Endodermal cell (in vitro differentiated cells): Measurements from ENCODE around the gene NOCT. TPM values are rescaled to one million over a fixed set of nuclear protein-coding genes. Genes with fewer than 3 reads are reported as not detected.
"Not testable (repeated sequence)": the region's sequence is repeated elsewhere in the genome, so short reads cannot be mapped to it uniquely, and the experiment has no call there.

Experiments
- DNase-seq: peaks from one replicate; pipeline ENCODE4 v3.0.0-alpha.2; 2017
- H3K27ac ChIP-seq: 2 replicates; pipeline ENCODE4 v1.5.1; 2013; ENCODE audit warnings: mild to moderate bottlenecking, low read depth, low read length, moderate library complexity
- H3K27me3 ChIP-seq: 2 replicates; pipeline ENCODE4 v1.6.1; 2013; ENCODE audit warnings: mild to moderate bottlenecking, low read length, moderate library complexity; ENCODE audit not compliant: insufficient read depth, control insufficient read depth, poor library complexity, severe bottlenecking
- H3K36me3 ChIP-seq: 2 replicates; pipeline ENCODE4 v1.7.0; 2013; ENCODE audit warnings: mild to moderate bottlenecking, low read length, moderate library complexity; ENCODE audit not compliant: control insufficient read depth, insufficient read depth
- H3K4me1 ChIP-seq: one replicate; pipeline ENCODE4 v1.7.0; 2013; ENCODE audit warnings: low read length; ENCODE audit not compliant: control insufficient read depth, insufficient read depth
- H3K4me3 ChIP-seq: 2 replicates; pipeline ENCODE4 v1.5.1; 2013; ENCODE audit warnings: mild to moderate bottlenecking, low read length, moderate library complexity
- H3K9ac ChIP-seq: 2 replicates; pipeline ENCODE4 v1.6.1; 2013; ENCODE audit warnings: mild to moderate bottlenecking, low read length, moderate library complexity; ENCODE audit not compliant: poor library complexity, severe bottlenecking; ENCODE audit errors: extremely low read depth
- H3K9me3 ChIP-seq: 2 replicates; pipeline ENCODE4 v1.6.1; 2013; ENCODE audit warnings: mild to moderate bottlenecking, low read length, moderate library complexity; ENCODE audit not compliant: control insufficient read depth
- H3K27ac Mint-ChIP-seq: 2 replicates; pipeline ENCODE4 v1.8.0; 2020; ENCODE audit warnings: mixed read lengths
- H3K27me3 Mint-ChIP-seq: 2 replicates; pipeline ENCODE4 v1.8.0; 2021; ENCODE audit warnings: mild to moderate bottlenecking, mixed read lengths; ENCODE audit not compliant: insufficient read depth
- H3K36me3 Mint-ChIP-seq: 2 replicates; pipeline ENCODE4 v1.8.0; 2020; ENCODE audit warnings: low read depth, mixed read lengths
- H3K4me1 Mint-ChIP-seq: 2 replicates; pipeline ENCODE4 v1.8.0; 2020; ENCODE audit warnings: mixed read lengths
- H3K4me3 Mint-ChIP-seq: 2 replicates; pipeline ENCODE4 v1.8.0; 2020; ENCODE audit warnings: mild to moderate bottlenecking, moderate library complexity, mixed read lengths
- H3K9me3 Mint-ChIP-seq: 2 replicates; pipeline ENCODE4 v1.8.0; 2020; ENCODE audit warnings: mild to moderate bottlenecking, mixed read lengths
- WGBS, 2 experiments: methylation state at CpG; one replicate each; pipeline versions ENCODE4 v1.1.5 to v1.1.7; 2013; ENCODE audit warnings: missing lambda C conversion rate in 2 of 2, mixed read lengths in 1 of 2; ENCODE audit not compliant: insufficient coverage in 1 of 2, insufficient read length in 1 of 2; 5-methylcytosine and 5-hydroxymethylcytosine counted together
- total RNA-seq, 2 donors: library from RNA; stranded (reverse); fragmentation: NEBNext Ultra II Directional in 1 of 2; extraction: Animal tissue kit (Norgen Biotek cat#: 25700) in 1 of 2; gene quantifications; 2 replicates in 1 of 2; 3 replicates in 1 of 2; pipeline ENCODE4 v1.2.1, GENCODE V29; 2021
- TF ChIP-seq, protein P1 (sequence below): fragments of 200-600 bp; sonication (generic); conservative IDR thresholded peaks from 2 replicates; pipeline ENCODE4 v1.5.0; 2021; ENCODE audit warnings: antibody characterized with exemption, mild to moderate bottlenecking

The NOCT gene
- total RNA-seq, 2 donors from 2014 or later, result 11.7 to 22.3 TPM

DNA sequence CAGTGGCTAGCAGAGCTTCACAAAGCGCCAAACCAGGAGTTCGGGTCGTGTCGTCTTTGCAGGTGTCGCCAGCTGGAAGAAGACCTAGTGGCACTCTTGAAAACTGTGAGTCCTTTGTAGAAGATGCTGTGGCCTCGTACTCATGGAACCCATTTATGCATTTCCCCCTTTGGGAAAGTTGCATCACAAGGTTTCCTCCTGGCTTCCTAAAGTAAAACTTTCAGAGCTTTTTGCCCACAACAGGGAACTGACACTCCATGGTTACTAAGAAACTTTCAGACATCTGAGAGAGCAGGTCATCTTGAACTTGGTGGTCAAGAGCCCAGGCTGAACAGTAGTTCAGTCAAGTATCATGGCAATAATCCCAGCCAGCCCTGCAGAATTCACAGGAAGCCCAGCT, 15.9 kb upstream of the NOCT start:
- TF ChIP-seq, protein P1, sequence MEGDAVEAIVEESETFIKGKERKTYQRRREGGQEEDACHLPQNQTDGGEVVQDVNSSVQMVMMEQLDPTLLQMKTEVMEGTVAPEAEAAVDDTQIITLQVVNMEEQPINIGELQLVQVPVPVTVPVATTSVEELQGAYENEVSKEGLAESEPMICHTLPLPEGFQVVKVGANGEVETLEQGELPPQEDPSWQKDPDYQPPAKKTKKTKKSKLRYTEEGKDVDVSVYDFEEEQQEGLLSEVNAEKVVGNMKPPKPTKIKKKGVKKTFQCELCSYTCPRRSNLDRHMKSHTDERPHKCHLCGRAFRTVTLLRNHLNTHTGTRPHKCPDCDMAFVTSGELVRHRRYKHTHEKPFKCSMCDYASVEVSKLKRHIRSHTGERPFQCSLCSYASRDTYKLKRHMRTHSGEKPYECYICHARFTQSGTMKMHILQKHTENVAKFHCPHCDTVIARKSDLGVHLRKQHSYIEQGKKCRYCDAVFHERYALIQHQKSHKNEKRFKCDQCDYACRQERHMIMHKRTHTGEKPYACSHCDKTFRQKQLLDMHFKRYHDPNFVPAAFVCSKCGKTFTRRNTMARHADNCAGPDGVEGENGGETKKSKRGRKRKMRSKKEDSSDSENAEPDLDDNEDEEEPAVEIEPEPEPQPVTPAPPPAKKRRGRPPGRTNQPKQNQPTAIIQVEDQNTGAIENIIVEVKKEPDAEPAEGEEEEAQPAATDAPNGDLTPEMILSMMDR, result no peak
- 89 to 95% methylated on average over 6 of the region's 6 CpGs for WGBS, 2 experiments
- no peaks in the 10 kb centered on the region for H3K9me3 ChIP-seq

DNA sequence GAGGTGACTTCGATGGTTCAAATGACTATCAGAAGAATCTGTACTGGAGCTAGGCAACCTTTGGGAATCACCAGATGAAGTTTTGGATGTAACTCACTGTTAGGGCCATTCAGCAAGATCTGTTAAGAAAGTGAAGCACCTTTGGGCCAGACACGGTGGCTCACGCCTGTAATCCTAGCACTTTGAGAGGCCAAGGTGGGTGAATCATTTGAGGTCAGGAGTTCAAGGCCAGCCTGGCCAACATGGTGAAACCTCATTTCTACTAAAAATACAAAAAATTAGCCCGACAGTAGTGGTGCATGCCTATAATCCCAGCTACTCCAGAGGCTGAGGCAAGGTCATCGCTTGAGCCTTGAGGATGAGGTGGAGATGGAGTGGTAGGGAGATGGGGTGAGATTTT, 15.4 kb upstream of the NOCT start:
- not testable (repeated sequence) for H3K9me3 ChIP-seq, H3K27ac ChIP-seq, H3K27me3 Mint-ChIP-seq, H3K4me3 ChIP-seq, H3K4me1 ChIP-seq, DNase-seq, H3K27me3 ChIP-seq, H3K4me1 Mint-ChIP-seq, H3K27ac Mint-ChIP-seq, H3K9me3 Mint-ChIP-seq, H3K36me3 Mint-ChIP-seq, H3K4me3 Mint-ChIP-seq, H3K9ac ChIP-seq, H3K36me3 ChIP-seq
- 91 to 100% methylated on average over 4 to 5 of the region's 5 CpGs for WGBS, 2 experiments

More for the DNA sequence above, 15.9 kb upstream of the NOCT start:
- Mint-ChIP-seq H3K36me3 (no peaks in the 10 kb centered on the region), H3K27me3 (no peaks in the 10 kb centered on the region), H3K27ac (no peak overlapping the region), H3K4me1 (peaks cover 10% of the 10 kb centered on the region), H3K9me3 (no peaks in the 10 kb centered on the region), H3K4me3 (no peak overlapping the region)
- Histone ChIP-seq H3K36me3 (no peaks in the 10 kb centered on the region), H3K4me1 (no peaks in the 10 kb centered on the region), H3K4me3 (no peak overlapping the region), H3K9ac (no peak overlapping the region), H3K27ac (no peak overlapping the region), H3K27me3 (no peaks in the 10 kb centered on the region)
- DNase-seq, result no peak

DNA sequence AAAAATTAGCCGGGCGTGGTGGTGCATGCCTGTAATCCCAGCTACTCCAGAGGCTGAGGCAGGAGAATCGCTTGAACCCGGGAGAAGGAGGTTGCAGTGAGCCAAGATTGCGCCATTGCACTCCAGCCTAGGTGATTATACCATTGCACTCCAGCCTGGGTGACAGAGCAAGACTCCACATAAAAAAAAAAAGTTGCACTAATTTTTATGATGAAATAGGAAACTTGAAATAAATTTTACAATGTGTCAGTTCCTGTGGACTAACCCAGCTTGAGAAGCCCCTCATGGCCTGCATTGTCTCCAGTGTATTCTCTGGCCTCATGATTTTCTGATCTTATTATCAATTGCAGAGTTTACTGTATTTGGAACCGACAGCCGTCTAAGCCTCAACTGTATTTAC, 14.2 kb upstream of the NOCT start:
- not testable (repeated sequence) for H3K4me3 ChIP-seq, H3K4me1 Mint-ChIP-seq, H3K36me3 ChIP-seq, H3K27me3 Mint-ChIP-seq, H3K36me3 Mint-ChIP-seq, DNase-seq, H3K9ac ChIP-seq, H3K4me1 ChIP-seq, H3K4me3 Mint-ChIP-seq, H3K9me3 ChIP-seq, H3K27ac ChIP-seq, H3K27me3 ChIP-seq, H3K9me3 Mint-ChIP-seq, H3K27ac Mint-ChIP-seq
- 85 to 88% methylated on average over 5 to 7 of the region's 7 CpGs for WGBS, 2 experiments

DNA sequence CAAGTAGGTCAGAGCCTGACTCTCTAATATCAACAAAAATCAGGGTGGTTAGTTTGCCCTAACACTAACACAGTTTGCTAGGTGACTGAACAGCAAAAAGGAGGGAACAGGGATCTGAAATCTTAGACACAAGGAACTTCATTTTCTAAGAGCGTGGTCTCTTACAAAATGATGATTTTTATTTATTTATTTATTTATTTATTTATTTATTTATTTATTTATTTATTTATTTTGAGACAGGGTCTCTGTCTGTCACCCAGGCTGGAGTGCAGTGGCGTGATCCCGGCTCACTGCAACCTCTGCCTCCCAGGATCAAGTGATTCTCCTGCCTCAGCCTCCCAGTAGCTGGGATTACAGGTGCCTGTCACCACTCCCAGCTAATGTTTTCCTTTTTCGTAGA, 11.9 kb upstream of the NOCT start:
- peaks cover 12% of the 10 kb centered on the region for H3K9me3 Mint-ChIP-seq
- not testable (repeated sequence) for DNase-seq, H3K4me3 ChIP-seq, H3K36me3 ChIP-seq, H3K4me1 Mint-ChIP-seq, H3K27ac ChIP-seq, H3K27me3 ChIP-seq, H3K36me3 Mint-ChIP-seq, H3K27ac Mint-ChIP-seq, H3K4me1 ChIP-seq, H3K27me3 Mint-ChIP-seq, H3K4me3 Mint-ChIP-seq, H3K9ac ChIP-seq
- peaks cover 10% of the 10 kb centered on the region for H3K9me3 ChIP-seq
- 97 to 100% methylated on average over 3 of the region's 4 CpGs for WGBS, 2 experiments
